MV-4-11 (cell line): ENCODE measurements around the gene ZNF850.
"Not testable (repeated sequence)": the region's sequence is repeated elsewhere in the genome, so short reads cannot be mapped to it uniquely, and the experiment has no call there.

Source experiments
- DNase-seq: peaks from one replicate; lab custom pipeline; 2025; lab: John Stamatoyannopoulos, UW

Gene ZNF850

DNA sequence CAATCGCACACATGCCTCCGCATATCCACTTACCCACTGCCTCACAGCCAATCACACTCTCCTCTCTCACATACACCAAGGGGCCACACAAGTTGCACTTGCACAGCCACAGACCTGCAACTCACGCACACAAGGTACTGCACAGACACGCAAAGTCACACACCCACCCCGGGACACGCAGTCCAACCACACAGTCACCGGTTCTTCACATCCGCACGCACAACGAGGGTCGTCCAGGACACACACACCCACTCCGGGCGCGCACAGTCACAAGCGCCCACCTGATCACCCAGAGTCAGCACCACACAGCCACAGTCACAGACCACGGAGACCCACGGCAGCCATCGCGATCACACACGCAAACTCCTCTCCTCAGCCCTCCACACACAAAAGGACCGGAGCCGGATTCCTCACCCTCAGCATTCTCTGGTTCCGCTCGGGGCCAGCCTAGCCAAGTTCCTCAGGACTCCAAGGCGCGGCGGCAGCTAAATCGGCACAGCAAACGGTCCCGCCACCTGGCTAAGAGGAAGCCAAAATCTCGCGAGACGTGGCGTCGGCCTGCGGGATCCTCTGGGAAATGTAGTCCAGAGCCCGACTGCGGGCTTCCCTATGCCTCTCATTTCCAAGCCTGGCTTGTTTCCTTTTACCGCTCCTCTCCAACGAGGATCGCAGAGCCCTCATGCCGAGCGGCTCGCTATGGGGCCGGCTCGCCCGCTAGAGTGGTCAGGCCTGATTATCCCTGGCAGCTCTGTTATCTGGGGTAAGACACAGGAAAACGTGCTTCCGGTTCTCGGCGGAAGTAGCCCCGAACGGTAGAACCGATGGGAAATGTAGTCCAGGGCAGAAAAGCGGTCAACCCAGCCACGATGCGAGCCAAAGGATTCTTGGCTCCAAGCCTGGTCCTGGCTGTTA is at the start of gene ZNF850:
Gene ZNF850, minus strand, starts transcription at position 497 of the 912 bp plus-strand sequence. CDS start 10,201 bp downstream, outside the sequence.
- peak; percentile 97 for DNase-seq

DNA sequence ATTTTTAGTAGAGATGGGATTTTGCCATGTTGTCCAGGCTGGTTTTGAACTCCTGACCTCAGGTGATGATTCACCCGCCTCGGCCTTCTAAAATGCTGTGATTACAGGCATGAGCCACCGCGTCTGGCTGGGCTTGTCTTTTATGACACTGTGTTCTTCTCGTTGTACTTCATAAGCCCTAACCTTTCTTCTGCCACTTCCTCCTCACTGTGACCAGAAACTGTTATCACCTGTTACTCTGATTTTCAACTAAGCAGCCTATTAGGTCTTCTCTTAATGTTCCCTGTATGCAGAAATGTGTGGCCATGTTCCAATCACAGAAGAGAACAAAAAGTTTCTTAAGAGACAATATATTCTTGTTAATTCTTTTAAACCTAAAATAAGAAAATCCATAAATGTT is 49.2 kb upstream of the ZNF850 start:
- DNase-seq: no peak

DNA sequence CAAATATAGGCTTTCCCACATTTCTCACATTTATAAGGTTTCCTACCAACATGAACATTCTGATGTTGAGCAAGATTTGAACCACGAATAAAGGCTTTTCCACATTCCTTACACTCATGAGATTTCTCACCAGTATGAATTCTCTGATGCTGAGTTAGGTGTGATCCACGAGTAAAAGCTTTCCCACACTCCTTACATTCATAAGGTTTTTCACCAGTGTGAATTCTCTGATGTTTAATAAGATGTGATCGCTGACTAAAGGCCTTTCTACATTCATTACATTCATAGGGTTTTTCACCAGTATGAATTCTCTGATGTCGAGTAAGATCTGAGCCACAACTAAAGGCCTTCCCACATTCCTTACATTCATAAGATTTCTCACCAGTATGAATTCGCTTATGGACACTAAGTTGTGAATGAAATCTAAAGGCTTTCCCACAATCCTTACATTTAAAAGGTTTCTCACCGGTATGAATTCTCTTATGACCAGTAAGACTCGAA is 46.6 kb upstream of the ZNF850 start:
- DNase-seq: peak; percentile 15

DNA sequence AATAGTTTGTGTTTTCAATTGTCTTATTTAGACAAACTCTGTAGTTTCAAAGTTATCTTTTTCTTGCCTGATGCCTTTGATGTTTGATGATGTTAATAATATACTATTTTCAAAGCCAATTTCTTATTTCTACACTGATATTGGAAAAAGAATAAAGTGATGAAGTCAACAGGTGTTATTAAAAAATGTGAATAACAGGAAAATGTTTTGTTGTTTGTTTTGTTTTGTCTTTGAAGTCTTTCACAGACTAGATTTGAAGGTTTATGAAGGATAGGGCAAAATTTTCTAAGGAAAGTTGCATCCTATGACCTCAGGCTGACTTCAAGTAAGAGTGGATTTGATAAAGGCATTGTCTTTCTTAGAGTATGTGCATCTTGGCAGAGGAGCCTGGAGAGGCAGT is 34.4 kb upstream of the ZNF850 start:
- DNase-seq: no peak

DNA sequence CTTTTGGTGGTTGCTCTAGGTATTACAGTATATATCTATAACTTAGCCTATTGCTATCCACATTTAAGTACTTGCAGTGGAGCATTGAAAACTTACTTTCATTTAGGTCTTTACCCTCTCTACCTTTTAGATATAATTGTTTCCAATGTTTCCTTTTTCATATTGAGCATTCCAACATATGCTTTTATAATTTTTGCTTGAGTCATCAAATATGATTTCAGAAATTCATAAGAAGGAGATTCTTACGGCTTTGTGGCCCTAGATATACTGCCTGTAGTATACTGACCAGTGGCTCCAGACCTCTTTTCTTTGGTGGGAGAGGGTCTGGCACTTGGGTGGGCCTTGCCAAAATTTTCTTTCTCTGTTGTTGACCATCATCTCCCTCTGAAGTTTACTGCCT is 32.8 kb upstream of the ZNF850 start:
- DNase-seq: no peak

DNA sequence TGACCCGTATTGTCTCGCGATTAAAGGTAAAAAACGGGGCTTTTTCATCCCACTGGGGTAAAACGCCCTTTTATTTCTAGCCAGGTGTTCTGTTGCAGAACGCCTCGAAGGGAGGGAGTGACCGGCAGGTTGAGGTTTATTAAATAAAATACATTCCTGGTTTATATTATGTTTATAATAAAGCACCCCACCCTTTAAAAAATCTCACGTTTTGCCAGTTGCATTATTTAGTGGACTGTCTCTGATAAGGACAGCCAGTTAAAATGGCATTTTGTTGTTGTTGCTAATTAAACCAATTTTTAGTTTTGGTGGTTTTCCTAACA is 25.1 kb upstream of the ZNF850 start:
- no peak for DNase-seq

DNA sequence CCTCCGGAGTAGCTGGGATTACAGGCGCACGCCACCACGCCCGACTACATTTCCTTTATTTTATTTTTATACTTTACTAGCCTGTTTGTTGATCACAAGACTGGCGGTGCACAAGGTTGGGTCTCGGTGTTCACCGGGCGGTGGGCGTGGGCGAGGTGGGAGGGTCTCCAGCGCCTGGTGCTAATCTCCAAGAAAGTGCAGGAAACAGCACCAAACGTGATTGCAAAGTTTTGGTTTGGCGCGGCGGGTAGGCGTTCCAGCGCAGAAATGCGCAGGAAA is 24.0 kb upstream of the ZNF850 start:
- DNase-seq: no peak

DNA sequence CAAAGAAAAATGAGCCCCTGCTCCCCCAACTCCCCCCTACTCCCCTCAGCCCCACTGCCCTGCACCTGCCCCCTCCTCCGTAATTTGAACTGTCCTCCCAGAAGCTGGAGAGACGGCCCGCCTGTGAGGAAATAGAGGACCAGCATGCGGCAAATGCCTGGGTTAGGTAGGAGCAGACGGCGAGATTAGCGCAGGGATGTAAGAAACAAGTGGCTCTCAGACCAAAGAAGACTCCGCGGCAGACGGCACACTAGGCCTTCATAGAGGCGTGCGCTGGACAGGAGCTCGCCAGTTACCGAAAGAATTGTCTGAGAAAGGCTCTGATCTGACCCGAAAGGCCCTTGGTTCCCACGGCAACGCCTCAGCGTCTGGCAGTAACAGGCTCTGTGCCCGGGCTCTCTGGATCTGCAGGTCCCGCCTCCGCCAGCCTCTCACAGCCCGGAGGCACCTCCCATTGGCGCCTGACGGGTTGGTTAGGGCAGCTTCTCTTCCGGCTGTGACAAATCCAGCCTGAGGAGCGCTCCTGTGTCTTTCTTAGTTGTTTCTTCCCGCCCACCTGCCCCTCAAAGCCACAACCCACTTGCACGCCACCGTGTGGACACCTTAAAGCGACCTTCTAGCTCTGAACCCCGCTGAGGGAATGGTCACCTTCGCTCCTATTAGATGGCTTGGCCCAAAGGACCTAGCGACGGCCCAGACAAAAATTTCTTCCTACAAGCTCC is 19.0 kb upstream of the ZNF850 start:
- DNase-seq: not testable (repeated sequence)

DNA sequence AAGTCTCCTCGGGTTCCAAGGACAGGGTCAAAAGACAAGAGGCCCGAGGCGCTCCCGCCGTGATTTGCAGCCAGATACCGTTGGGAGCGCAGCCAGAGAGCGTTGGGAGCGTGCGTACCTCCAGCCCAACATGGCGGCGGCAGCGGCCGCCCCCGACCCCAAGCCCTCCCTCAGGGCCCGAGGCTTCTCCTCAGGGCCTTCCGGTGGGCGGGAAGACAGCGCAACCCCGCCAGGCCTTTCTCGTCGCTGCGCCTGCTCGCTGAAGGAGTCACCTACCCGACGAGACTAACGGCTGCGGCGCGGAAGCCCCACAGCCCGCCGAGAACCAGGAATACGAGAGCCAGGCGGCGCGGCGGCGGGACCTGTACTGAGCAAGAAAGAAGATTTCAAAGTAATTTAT is 3.2 kb upstream of the ZNF850 start:
- no peak for DNase-seq

DNA sequence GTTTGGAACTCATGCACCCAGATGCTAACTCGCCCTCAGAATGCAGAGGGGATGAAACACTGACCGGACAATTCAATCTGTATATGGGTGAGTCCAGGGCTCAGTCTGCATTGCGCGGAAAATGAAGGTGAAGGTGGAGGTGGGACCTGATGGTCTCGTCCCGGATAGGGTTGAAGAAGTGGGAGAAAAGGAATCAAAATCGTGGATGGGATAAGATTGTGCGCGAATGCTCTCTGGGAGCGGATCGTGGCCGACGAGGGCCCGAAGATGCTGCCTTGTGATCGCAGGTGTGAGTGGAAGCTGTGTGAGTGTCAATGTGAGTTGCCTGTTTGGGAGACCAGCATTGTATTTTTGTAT is 594 bp upstream of the ZNF850 start:
- DNase-seq: no peak

DNA sequence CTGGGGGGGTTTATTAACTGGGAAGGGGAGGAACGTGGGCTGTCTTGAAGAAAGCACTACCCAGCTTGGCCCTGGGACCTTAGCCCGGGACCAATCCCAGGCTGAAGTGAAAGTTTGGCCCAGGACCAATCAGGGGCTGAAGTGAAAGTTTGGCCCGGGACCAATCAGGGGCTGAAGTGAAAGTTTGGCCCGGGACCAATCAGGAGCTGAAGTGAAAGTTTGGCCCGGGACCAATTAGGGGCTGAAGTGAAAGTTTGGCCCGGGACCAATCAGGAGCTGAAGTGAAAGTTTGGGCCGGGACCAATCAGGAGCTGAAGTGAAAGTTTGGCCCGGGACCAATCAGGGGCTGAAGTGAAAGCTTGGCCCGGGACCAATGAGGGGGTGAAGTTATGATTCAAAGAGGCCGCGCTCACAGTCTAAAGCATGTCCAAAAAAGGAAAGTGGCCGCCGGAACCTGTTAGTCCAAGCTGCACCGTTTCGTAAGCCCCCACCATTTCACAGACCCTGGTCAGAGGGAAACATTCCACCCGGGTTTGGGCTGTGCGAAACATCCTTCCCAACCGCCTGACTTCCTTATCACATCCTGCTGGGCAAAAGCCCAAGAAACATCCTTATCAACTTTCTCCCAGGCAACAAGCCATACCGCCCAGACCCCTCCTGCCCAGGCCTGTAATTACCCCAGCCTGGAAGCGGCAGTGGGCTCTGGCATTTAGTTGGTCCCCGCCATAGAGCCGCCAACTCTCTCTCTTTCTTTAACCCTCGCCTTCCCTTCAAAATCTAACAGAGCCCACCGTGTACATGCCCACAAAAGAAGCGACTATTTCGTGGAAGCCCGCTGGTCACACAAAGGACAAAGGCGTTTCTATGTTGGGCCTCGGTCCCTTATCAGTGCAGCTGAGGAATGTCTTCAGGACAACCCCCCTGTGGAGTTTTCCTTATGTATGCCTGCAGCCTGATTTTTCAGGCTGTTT is 1.1 kb downstream of the ZNF850 start:
- DNase-seq: peak; percentile 92

DNA sequence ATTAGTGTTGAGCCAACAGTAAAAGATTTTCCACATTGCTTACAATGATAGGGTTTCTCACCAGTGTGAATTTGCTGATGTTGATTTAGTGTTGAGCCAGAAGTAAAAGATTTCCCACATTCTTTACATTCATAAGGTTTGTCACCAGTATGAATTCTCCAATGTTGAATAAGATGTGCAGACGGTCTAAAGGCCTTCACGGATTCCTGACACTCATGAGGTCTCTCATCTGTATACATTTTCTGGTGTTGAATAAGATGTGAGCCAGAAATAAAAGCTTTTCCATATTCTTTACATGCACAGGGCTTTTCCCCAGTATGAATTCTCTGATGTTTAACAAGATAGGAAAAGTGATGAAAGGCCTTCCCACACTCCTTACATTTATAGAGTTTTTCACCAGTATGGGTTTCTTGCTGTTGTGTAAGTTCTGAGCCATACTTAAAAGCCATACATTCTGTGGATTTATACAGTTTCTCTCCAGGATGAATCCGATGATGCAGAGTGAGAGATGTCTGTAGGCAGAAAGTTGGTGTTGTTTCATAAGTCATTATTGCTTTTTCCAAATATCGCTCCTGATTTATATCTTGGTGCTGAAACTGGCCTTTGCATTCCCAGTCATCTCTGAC is 22.4 kb downstream of the ZNF850 start:
- no peak for DNase-seq

DNA sequence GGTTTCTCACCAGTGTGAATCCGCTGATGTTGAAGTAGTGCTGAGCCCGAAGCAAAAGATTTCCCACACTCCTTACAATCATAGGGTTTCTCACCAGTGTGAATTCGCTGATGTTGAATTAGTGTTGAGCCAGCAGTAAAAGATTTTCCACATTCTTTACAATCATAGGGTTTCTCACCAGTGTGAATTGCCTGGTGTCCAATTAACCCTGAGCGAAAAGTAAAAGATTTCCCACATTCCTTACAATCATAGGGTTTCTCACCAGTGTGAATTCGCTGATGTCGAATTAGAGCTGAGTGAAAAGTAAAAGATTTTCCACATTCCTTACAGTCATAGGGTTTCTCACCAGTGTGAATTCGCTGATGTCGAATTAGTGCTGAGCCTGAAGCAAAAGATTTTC is 23.0 kb downstream of the ZNF850 start:
- DNase-seq: not testable (repeated sequence)

DNA sequence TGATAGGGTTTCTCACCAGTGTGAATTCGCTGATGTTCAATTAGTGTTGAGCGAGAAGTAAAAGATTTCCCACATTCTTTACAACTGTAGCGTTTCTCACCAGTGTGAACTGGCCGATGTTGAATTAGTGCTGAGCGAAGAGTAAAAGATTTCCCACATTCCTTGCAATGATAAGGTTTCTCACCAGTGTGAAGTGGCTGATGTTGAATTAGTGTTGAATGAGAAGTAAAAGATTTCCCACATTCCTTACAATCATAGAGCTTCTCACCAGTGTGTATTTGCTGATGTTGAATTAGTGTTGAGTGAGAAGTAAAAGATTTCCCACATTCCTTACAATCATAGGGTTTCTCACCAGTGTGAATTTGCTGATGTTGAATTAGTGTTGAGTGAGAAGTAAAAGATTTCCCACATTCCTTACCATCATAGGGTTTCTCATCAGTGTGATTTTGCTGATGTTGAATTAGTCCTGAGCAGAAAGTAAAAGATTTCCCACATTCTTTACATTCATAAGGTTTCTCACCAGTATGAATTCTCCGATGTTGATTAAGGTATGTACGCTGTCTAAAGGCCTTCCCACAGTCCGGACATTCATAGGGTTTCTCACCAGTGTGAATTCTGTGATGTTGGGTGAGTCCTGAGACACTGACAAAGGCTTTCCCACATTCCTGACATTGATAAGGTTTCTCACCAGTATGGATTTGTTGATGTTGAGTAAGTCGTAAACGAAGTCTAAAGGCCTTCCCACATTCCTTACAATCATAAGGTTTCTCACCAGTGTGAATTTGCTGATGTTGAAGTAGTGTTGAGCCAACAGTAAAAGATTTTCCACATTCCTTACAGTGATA is 24.0 kb downstream of the ZNF850 start:
- no peak for DNase-seq

DNA sequence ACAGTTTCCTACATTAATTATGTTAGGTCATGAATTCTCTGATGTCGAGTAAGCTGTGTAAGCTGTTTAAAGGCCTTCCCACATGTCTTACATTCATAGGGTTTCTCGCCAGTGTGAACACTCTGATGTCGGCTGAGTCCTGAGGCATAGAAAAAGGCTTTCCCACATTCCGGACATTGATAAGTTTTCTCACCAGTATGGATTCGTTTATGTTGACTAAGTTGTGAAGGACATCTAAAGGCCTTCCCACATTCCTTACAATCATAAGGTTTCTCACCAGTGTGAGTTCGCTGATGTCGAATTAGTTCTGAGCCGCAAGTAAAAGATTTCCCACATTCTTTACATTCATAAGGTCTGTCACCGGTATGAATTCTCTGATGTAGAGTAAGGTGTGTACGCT is 24.9 kb downstream of the ZNF850 start:
- no peak for DNase-seq

DNA sequence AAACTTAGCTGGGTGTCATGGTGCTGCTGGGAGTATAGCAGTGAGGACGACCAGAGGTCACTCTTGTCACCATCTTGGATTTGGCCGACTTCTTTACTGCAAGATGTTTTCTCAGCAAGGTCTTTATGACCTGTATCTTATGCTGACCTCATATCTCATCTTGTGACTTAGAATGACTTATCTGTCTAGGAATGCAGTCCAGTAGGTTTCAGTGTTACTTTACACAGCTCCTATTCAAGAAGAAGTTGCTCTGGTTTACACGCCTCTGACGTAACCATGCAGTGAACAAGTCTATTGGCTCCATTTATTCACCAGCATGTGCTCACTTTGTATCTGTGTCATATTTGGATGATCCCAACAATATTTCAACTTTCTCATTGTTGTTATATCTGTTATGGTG is 26.7 kb downstream of the ZNF850 start:
- DNase-seq: no peak

DNA sequence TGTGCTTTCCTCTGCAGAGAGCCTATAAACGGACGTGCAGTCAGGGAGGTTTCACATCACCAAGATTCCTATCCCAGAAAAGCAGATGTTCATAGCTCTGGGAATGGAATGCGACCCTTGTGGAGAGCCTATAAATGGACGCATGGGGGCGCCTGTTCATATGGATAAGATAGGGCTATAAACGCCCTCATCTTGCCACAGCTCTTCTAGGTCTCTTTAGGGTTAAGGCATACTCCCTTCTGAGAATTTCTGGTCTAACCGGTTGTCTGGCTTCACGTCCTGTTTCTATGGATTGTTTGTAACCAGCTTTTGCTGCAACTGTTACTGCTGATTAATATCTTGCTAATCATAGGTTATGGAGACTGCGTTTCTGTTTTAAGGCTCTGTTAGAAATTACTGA is 36.4 kb downstream of the ZNF850 start:
- DNase-seq: not testable (repeated sequence)

DNA sequence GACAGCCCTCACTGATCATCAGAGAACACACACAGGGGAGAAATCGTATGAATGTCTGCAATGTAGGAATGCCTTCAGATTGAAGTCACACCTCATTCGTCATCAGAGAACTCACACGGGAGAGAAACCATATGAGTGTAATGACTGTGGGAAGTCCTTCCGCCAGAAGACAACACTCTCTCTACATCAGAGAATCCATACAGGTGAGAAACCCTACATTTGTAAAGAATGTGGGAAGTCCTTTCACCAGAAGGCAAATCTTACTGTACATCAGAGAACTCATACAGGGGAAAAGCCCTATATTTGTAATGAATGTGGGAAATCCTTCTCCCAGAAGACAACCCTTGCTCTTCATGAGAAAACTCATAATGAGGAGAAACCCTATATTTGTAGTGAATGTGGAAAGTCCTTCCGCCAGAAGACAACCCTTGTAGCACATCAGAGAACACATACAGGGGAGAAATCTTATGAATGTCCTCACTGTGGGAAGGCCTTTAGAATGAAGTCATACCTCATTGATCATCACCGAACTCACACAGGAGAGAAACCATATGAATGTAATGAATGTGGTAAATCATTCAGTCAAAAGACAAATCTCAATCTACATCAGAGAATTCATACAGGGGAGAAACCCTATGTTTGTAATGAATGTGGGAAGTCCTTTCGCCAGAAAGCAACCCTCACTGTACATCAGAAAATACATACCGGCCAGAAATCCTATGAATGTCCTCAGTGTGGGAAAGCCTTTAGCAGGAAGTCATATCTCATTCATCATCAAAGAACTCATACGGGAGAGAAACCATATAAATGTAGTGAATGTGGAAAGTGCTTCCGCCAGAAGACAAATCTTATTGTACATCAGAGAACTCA is 52.7 kb downstream of the ZNF850 start:
- DNase-seq: no peak

DNA sequence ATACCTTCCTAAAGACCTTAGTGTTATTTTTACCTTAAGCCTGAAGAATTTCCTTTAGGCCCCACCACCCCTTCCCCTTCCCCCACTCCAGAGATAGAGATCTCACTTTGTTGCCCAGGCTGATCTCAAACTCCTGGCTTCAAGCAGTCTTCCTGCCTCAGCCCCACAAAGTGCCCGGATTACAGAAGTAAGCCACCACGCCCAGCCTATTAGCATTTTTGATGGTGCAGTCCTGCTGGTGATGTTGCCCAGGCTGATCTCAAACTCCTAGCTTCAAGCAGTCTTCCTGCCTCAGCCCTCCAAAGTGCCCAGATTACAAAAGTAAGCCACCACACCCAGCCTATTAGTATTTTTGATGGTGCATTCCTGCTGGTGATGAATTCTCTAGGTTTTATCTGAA is 63.2 kb downstream of the ZNF850 start:
- DNase-seq: no peak

DNA sequence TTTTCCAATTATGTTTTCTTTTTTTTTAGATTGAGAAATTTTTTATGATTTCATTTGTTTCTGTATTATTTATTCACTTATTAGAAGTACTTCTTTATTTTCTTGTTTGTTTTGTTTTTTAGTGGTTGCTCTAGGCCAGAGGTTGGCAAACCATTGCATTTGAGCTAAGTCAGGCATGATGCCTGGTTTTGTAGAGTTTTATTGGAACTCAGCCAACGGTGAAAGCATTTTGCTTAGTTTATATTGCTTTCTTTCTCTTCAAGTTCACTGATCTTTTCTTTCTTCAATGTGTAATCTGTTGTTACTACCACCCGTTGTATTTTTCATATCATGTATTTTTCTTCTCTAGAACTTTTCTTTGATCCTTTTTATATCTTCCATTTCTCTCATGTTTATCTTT is 65.5 kb downstream of the ZNF850 start:
- DNase-seq: no peak
